ENCODE results near the gene EXD1. TPM values are rescaled to one million over a fixed set of nuclear protein-coding genes. Genes with fewer than 3 reads are reported as not detected.

EXD1 gene
- total and polyA plus RNA-seq, 2 of the 13 experiments (the other 11 are each of a cell fraction or from before 2014, with no cell fraction given), result not detected

DNA sequence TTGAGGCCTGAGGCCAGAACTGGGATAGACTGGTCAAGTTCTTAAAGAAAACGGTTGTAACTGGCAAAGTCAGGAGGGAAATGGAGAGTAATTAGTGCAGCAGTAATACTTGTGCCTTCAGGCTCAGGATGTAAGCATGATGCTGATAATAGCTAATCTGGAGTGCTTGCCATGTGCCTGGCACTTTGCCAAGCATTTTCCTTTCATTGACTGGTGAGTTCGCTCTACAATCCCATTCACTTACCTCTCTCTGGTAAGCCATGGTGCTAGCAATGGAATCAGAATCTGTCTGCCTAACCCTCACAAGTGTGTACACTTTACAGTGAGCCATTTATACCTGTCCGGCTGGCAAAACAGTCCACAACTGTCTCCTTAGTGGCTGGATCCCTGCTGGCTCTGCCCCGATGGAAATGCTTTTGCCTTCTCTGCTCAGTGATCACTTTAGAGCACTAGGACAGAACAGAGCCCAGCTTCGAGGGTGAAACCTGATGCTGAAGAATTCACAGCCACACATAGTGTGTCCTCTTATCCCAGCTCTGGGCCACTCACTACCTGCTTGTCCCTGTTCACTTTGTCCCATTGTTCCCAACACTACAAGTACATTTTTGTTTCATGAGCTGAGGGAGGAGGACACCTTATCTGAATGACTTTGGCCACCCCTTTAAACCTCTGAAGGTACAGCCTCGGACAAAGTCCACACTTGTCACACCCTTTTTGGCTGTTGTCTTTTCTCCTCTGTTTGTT lies 10.8 kb upstream of the EXD1 start (continued):
- TF ChIP-seq, protein P1, sequence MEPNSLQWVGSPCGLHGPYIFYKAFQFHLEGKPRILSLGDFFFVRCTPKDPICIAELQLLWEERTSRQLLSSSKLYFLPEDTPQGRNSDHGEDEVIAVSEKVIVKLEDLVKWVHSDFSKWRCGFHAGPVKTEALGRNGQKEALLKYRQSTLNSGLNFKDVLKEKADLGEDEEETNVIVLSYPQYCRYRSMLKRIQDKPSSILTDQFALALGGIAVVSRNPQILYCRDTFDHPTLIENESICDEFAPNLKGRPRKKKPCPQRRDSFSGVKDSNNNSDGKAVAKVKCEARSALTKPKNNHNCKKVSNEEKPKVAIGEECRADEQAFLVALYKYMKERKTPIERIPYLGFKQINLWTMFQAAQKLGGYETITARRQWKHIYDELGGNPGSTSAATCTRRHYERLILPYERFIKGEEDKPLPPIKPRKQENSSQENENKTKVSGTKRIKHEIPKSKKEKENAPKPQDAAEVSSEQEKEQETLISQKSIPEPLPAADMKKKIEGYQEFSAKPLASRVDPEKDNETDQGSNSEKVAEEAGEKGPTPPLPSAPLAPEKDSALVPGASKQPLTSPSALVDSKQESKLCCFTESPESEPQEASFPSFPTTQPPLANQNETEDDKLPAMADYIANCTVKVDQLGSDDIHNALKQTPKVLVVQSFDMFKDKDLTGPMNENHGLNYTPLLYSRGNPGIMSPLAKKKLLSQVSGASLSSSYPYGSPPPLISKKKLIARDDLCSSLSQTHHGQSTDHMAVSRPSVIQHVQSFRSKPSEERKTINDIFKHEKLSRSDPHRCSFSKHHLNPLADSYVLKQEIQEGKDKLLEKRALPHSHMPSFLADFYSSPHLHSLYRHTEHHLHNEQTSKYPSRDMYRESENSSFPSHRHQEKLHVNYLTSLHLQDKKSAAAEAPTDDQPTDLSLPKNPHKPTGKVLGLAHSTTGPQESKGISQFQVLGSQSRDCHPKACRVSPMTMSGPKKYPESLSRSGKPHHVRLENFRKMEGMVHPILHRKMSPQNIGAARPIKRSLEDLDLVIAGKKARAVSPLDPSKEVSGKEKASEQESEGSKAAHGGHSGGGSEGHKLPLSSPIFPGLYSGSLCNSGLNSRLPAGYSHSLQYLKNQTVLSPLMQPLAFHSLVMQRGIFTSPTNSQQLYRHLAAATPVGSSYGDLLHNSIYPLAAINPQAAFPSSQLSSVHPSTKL (CRISPR knock-in tag; IDR thresholded peaks at IDR 0.05), result peak; percentile 44; the same call in 1 of the 2 replicates
- TF ChIP-seq YEATS2 (CRISPR knock-in tag; IDR thresholded peaks at IDR 0.05; ENCODE audit: borderline replicate concordance) (no peak), HMG20A (CRISPR knock-in tag; IDR thresholded peaks at IDR 0.05; ENCODE audit: borderline replicate concordance) (0 out of 2 replicates have a peak, but pooled peaks have one; percentile 11), PBX3 (CRISPR knock-in tag; IDR thresholded peaks at IDR 0.05; ENCODE audit: borderline replicate concordance) (no peak), TRAFD1 (CRISPR knock-in tag; IDR thresholded peaks at IDR 0.05; ENCODE audit: borderline replicate concordance) (no peak), ZFP41 (CRISPR knock-in tag; IDR thresholded peaks at IDR 0.05; ENCODE audit: borderline replicate concordance) (no peak), NONO (IDR thresholded peaks at IDR 0.05) (no peak), NONO (CRISPR knock-in tag; conservative IDR thresholded peaks at IDR 0.05) (no peak)

Data from HepG2 (cell line).